Esophagus squamous epithelium (tissue), 4 donors: ENCODE results near the gene KRT33B.

Source experiments
- CTCF ChIP-seq, 6 experiments: fragments of 450-650 bp in 4 of 6; fragments of 200-600 bp in 2 of 6; sonication (generic) in 2 of 6; IDR thresholded peaks; one replicate each; pipeline ENCODE4 v1.5.1; 2016 to 2019; ENCODE audit warnings: antibody characterized with exemption in 6 of 6, mild to moderate bottlenecking in 4 of 6, moderate library complexity in 4 of 6
- POLR2A ChIP-seq, 4 donors: fragments of 450-650 bp; IDR thresholded peaks; one replicate each; pipeline ENCODE4 v1.6.1; 2017; ENCODE audit warnings: antibody characterized with exemption in 4 of 4, mild to moderate bottlenecking in 4 of 4, moderate library complexity in 3 of 4

- TF ChIP-seq CTCF (IDR thresholded peaks at IDR 0.05) (no peak), POLR2A (IDR thresholded peaks at IDR 0.05) (no peak)
Measured at GRCh38 chr17:41415411-41415810, 45.8 kb upstream of the KRT33B start.
